Measurements from ENCODE around the gene IFNL2.

Gene IFNL2

GRCh38 chr19:39314016-39314728 is 46.0 kb downstream of the IFNL2 start:
- TF ChIP-seq USF1 (IDR thresholded peaks at IDR 0.05) (no peak), CEBPB (IDR thresholded peaks at IDR 0.05) (no peak), EGR1 (IDR thresholded peaks at IDR 0.05) (no peak), YY1 (IDR thresholded peaks at IDR 0.05; ENCODE audit: low read depth) (no peak), EP300 (IDR thresholded peaks at IDR 0.05; ENCODE audit: borderline replicate concordance) (no peak), RAD21 (IDR thresholded peaks at IDR 0.05; ENCODE audit: low read depth) (no peak), TAF1 (IDR thresholded peaks at IDR 0.05; ENCODE audit: low read depth) (no peak), FOXM1 (IDR thresholded peaks at IDR 0.05; ENCODE audit: borderline replicate concordance, low read depth) (no peak), TEAD4 (IDR thresholded peaks at IDR 0.05) (no peak)

- TF ChIP-seq CREB1 (IDR thresholded peaks at IDR 0.05; ENCODE audit: low read depth) (no peak), MAX (IDR thresholded peaks at IDR 0.05) (no peak), EGR1 (IDR thresholded peaks at IDR 0.05) (no peak), EP300 (IDR thresholded peaks at IDR 0.05; ENCODE audit: borderline replicate concordance) (no peak), TEAD4 (IDR thresholded peaks at IDR 0.05) (no peak), USF1 (IDR thresholded peaks at IDR 0.05) (no peak), FOXM1 (IDR thresholded peaks at IDR 0.05; ENCODE audit: borderline replicate concordance, low read depth) (no peak), TAF1 (IDR thresholded peaks at IDR 0.05; ENCODE audit: low read depth) (no peak), TCF12 (IDR thresholded peaks at IDR 0.05; ENCODE audit: low read depth) (no peak), NFIC (IDR thresholded peaks at IDR 0.05) (no peak), CEBPB (IDR thresholded peaks at IDR 0.05) (no peak), REST (IDR thresholded peaks at IDR 0.05; ENCODE audit: low read depth) (no peak), ZBTB7A (IDR thresholded peaks at IDR 0.05; ENCODE audit: low read depth) (no peak), YY1 (IDR thresholded peaks at IDR 0.05; ENCODE audit: low read depth) (no peak), RAD21 (IDR thresholded peaks at IDR 0.05; ENCODE audit: low read depth) (no peak)
These were observed 47.7 kb downstream of the IFNL2 start for GRCh38 chr19:39315933-39316332.

GRCh38 chr19:39316627-39317321 is 48.6 kb downstream of the IFNL2 start:
- TF ChIP-seq ZBTB7A (IDR thresholded peaks at IDR 0.05; ENCODE audit: low read depth) (no peak), YY1 (IDR thresholded peaks at IDR 0.05; ENCODE audit: low read depth) (no peak), NFIC (IDR thresholded peaks at IDR 0.05) (no peak), TAF1 (IDR thresholded peaks at IDR 0.05; ENCODE audit: low read depth) (no peak)

- TF ChIP-seq EGR1 (IDR thresholded peaks at IDR 0.05) = no peak
- TF ChIP-seq RAD21 (IDR thresholded peaks at IDR 0.05; ENCODE audit: low read depth) = no peak
- TF ChIP-seq TCF12 (IDR thresholded peaks at IDR 0.05; ENCODE audit: low read depth) = no peak
- TF ChIP-seq MAX (IDR thresholded peaks at IDR 0.05) = no peak
- TF ChIP-seq FOXM1 (IDR thresholded peaks at IDR 0.05; ENCODE audit: borderline replicate concordance, low read depth) = no peak
- TF ChIP-seq TAF1 (IDR thresholded peaks at IDR 0.05; ENCODE audit: low read depth) = no peak
- no peak for TF ChIP-seq CREB1 (IDR thresholded peaks at IDR 0.05; ENCODE audit: low read depth)
- no peak for TF ChIP-seq USF1 (IDR thresholded peaks at IDR 0.05)
- TF ChIP-seq CEBPB (IDR thresholded peaks at IDR 0.05) = no peak
- TF ChIP-seq REST (IDR thresholded peaks at IDR 0.05; ENCODE audit: low read depth) = no peak
- TF ChIP-seq NFIC (IDR thresholded peaks at IDR 0.05) = no peak
- no peak for TF ChIP-seq TEAD4 (IDR thresholded peaks at IDR 0.05)
- TF ChIP-seq ZBTB7A (IDR thresholded peaks at IDR 0.05; ENCODE audit: low read depth) = no peak
- no peak for TF ChIP-seq YY1 (IDR thresholded peaks at IDR 0.05; ENCODE audit: low read depth)
- no peak for TF ChIP-seq EP300 (IDR thresholded peaks at IDR 0.05; ENCODE audit: borderline replicate concordance)
These were observed 49.3 kb downstream of the IFNL2 start for GRCh38 chr19:39317476-39317875.

GRCh38 chr19:39318071-39318470 is 49.9 kb downstream of the IFNL2 start:
- no peak for TF ChIP-seq TEAD4 (IDR thresholded peaks at IDR 0.05)
- no peak for TF ChIP-seq RAD21 (IDR thresholded peaks at IDR 0.05; ENCODE audit: low read depth)
- no peak for TF ChIP-seq REST (IDR thresholded peaks at IDR 0.05; ENCODE audit: low read depth)
- no peak for TF ChIP-seq NFIC (IDR thresholded peaks at IDR 0.05)
- no peak for TF ChIP-seq YY1 (IDR thresholded peaks at IDR 0.05; ENCODE audit: low read depth)
- no peak for TF ChIP-seq CREB1 (IDR thresholded peaks at IDR 0.05; ENCODE audit: low read depth)
- TF ChIP-seq CEBPB (IDR thresholded peaks at IDR 0.05) = no peak
- TF ChIP-seq TCF12 (IDR thresholded peaks at IDR 0.05; ENCODE audit: low read depth) = no peak
- no peak for TF ChIP-seq TAF1 (IDR thresholded peaks at IDR 0.05; ENCODE audit: low read depth)
- TF ChIP-seq EP300 (IDR thresholded peaks at IDR 0.05; ENCODE audit: borderline replicate concordance) = no peak
- TF ChIP-seq MAX (IDR thresholded peaks at IDR 0.05) = no peak

Measured in Ishikawa (cell line).